Brain microvascular endothelial cell (primary cell): ENCODE measurements around the gene RAB3GAP2.
"Not testable (repeated sequence)": the region's sequence is repeated elsewhere in the genome, so short reads cannot be mapped to it uniquely, and the experiment has no call there.

Experiments used
- DNase-seq: peaks from one replicate; pipeline ENCODE4 v3.0.0-alpha.2; 2020
- H3K27ac ChIP-seq: fragments of 250-450 bp; sonication (Bioruptor Pico); 2 replicates; pipeline ENCODE4 v1.5.1; 2020; ENCODE audit warnings: mild to moderate bottlenecking, moderate library complexity
- H3K27me3 ChIP-seq: fragments of 250-450 bp; sonication (Bioruptor Pico); replicated peaks from 2 replicates; pipeline ENCODE4 v1.5.1; 2020; ENCODE audit warnings: mild to moderate bottlenecking
- H3K36me3 ChIP-seq: fragments of 250-450 bp; sonication (Bioruptor Pico); replicated peaks from 2 replicates; pipeline ENCODE4 v1.5.1; 2020; ENCODE audit warnings: mild to moderate bottlenecking
- H3K4me3 ChIP-seq: 2 replicates; pipeline ENCODE4 v1.5.1; 2011; ENCODE audit warnings: low read depth, mild to moderate bottlenecking, control low read depth, low read length, moderate library complexity
- CTCF ChIP-seq: IDR thresholded peaks from 2 replicates; pipeline ENCODE4 v1.5.1; 2011; ENCODE audit warnings: low read depth, mild to moderate bottlenecking, moderate library complexity, low read length, control low read depth, inconsistent platforms; ENCODE audit errors: missing control alignments
- in situ Hi-C: cut with HindIII; loops from 2 replicates; pipeline ENCODE4 v1.10.0; 2017; ENCODE audit warnings: low sequenced_read_pairs, low pct_ligation_motif_present

RAB3GAP2 gene

GRCh38 chr1:220239966-220240365, 32.3 kb downstream of the RAB3GAP2 start:
- DNase-seq: no peak
- Histone ChIP-seq H3K27me3 (no peaks in the 10 kb centered on the region), H3K4me3 (no peak overlapping the region), H3K27ac (no peak overlapping the region), H3K36me3 (no peaks in the 10 kb centered on the region)
- no peak for TF ChIP-seq CTCF
- in situ Hi-C loops: no loop called here

GRCh38 chr1:220239213-220239612, 33.0 kb downstream of the RAB3GAP2 start:
- in situ Hi-C loops: no loop called here
- no peak for DNase-seq
- Histone ChIP-seq H3K4me3 (no peak overlapping the region), H3K27me3 (no peaks in the 10 kb centered on the region), H3K27ac (no peak overlapping the region), H3K36me3 (no peaks in the 10 kb centered on the region)
- TF ChIP-seq CTCF: no peak

GRCh38 chr1:220236278-220236677, 36.0 kb downstream of the RAB3GAP2 start:
- not testable (repeated sequence) for DNase-seq

GRCh38 chr1:220235462-220235861, 36.8 kb downstream of the RAB3GAP2 start:
- in situ Hi-C loops: no loop called here
- no peak overlapping the region for H3K27ac ChIP-seq
- no peaks in the 10 kb centered on the region for H3K36me3 ChIP-seq
- H3K4me3 ChIP-seq: no peak overlapping the region
- no peak for TF ChIP-seq CTCF
- H3K27me3 ChIP-seq: no peaks in the 10 kb centered on the region
- DNase-seq: no peak

More at GRCh38 chr1:220236278-220236677, 36.0 kb downstream of the RAB3GAP2 start:
- H3K27me3 ChIP-seq, H3K27ac ChIP-seq, H3K4me3 ChIP-seq, H3K36me3 ChIP-seq, in situ Hi-C loops: not testable (repeated sequence)

GRCh38 chr1:220233927-220234326, 38.3 kb downstream of the RAB3GAP2 start:
- DNase-seq: no peak
- no peak for TF ChIP-seq CTCF
- Histone ChIP-seq H3K4me3 (no peak overlapping the region), H3K27ac (no peak overlapping the region), H3K36me3 (no peaks in the 10 kb centered on the region), H3K27me3 (no peaks in the 10 kb centered on the region)
- in situ Hi-C loops: no loop called here

GRCh38 chr1:220229771-220230170, 42.5 kb downstream of the RAB3GAP2 start:
- DNase-seq: no peak
- Histone ChIP-seq H3K27ac (no peak overlapping the region), H3K36me3 (no peaks in the 10 kb centered on the region), H3K27me3 (no peaks in the 10 kb centered on the region), H3K4me3 (no peak overlapping the region)
- in situ Hi-C loops: no loop called here
- TF ChIP-seq CTCF: no peak
